Dendritic cell treated with granulocyte-macrophage colony-stimulating factor and Interleukin-4, amounts not matched to agents 40 ng/mL and 50 ng/mL, for 4 days (primary cell): ENCODE data around the gene SEZ6L2.
"Not testable (repeated sequence)": the region's sequence is repeated elsewhere in the genome, so short reads cannot be mapped to it uniquely, and the experiment has no call there.

Source experiments
- H3K27ac Mint-ChIP-seq: one replicate; pipeline ENCODE4 v1.8.0; 2022; ENCODE audit warnings: mild to moderate bottlenecking, mixed read lengths
- H3K27me3 Mint-ChIP-seq: one replicate; pipeline ENCODE4 v1.8.0; 2022; ENCODE audit warnings: mild to moderate bottlenecking, mixed read lengths
- H3K36me3 Mint-ChIP-seq: one replicate; pipeline ENCODE4 v1.8.0; 2022; ENCODE audit warnings: low read depth, mixed read lengths
- H3K4me1 Mint-ChIP-seq: one replicate; pipeline ENCODE4 v1.8.0; 2022; ENCODE audit warnings: low read depth, mixed read lengths
- H3K4me3 Mint-ChIP-seq: one replicate; pipeline ENCODE4 v1.8.0; 2022; ENCODE audit warnings: mild to moderate bottlenecking, moderate library complexity, mixed read lengths
- H3K9me3 Mint-ChIP-seq: one replicate; pipeline ENCODE4 v1.8.0; 2022; ENCODE audit warnings: mixed read lengths
- intact Hi-C: fragments of 100-400 bp; cut with micrococcal nuclease; formaldehyde crosslinking; loops from one replicate; pipeline ENCODE4 v1.15.0; 2022

SEZ6L2 gene

DNA sequence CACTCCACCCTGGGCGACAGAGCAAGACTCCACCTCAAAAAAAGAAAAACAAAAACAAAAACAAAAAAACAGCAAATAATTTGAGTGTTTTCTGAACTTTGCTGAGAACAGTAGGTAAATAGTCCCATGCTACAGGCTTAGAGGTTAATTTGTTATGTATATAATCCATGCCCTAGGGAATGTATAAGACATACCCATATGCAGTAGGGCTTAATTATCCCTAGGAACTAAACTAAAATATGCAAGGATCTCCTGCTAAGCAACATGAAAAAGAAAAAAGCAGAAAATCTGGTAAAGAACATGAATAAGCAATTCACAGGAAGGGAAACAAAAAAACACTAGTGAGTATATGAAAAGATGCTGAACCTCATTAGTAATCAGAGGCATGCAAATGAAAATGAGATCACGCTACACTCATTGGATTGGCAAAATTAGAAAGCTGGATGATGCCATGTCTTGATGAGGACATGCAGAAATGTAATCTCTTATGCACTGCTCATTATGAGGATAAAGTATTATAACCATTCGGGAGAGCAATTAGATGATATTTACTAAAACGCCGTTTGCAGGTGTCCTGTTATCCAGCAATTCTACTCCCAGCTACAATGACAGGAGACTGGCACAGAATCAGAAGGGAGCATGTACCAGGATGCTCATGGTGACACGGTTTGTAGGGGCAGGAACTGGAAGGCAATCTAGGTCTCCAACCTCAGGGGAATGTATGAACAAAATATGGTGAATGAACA lies 21.1 kb upstream of the SEZ6L2 start:
- Mint-ChIP-seq H3K4me3 (no peak overlapping the region), H3K9me3 (no peaks in the 10 kb centered on the region), H3K36me3 (peaks cover 87% of the 10 kb centered on the region), H3K4me1 (peaks cover 15% of the 10 kb centered on the region), H3K27ac (no peak overlapping the region), H3K27me3 (no peaks in the 10 kb centered on the region)
- intact Hi-C loops: no loop called here

DNA sequence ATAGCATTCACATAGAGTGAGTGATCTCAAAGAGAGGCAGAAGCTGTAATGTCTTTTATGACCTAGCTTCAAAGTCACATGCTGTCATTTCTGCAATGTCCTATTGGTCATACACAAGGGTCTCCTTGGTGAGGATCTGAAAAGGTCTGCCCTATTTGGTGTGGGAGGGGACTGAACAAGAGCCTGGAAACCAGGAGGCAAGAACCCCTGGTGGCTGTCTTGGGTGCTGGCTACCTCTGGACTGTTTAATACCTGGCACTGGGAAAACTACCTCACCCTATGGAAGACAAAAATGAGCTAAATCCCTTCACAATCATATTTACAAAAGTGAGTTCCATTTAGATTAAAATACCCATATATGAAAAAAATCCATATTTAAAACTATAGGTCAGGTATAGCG lies 17.6 kb upstream of the SEZ6L2 start:
- no peaks in the 10 kb centered on the region for H3K4me1 Mint-ChIP-seq
- peaks cover 91% of the 10 kb centered on the region for H3K36me3 Mint-ChIP-seq
- no peak overlapping the region for H3K27ac Mint-ChIP-seq
- no peaks in the 10 kb centered on the region for H3K9me3 Mint-ChIP-seq
- no peaks in the 10 kb centered on the region for H3K27me3 Mint-ChIP-seq
- intact Hi-C loops: loop anchor here (10.0 kb wide), 1 partner anchor 88 kb away; no protein-coding TSS in a partner anchor
- no peak overlapping the region for H3K4me3 Mint-ChIP-seq

DNA sequence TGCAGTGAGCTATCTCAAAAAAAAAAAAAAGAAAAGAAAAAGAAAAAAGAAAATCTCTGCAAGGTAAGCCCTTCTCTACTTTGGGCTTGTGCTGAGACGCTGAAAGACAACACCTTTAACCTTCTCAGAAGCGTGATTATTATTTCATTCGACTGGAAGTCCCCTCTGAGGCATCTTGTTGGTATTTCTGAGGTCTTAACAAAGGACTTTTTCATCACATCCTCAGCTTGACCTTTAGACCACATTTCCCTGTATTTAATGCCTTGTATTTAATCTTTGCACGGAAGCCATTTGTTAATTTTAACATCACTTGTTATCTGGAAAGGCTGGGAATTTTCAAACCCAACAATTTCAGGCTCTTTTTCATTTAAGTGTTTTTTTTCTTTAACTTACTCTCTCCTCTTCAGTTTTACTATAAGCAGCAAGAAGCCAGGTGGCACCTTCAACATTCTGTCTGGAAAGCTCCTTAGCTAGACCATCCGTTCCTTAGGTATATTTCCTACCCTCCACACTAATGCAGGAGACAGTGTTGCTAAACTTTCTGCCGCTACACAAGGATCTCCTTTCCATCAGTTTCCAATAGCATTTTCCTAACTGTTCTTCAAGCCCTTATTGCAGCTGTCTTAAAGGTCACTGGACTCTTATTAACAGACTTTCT lies 16.4 kb upstream of the SEZ6L2 start:
- Mint-ChIP-seq H3K4me1 (peaks cover 8% of the 10 kb centered on the region), H3K9me3 (no peaks in the 10 kb centered on the region), H3K36me3 (peaks cover 91% of the 10 kb centered on the region), H3K27me3 (no peaks in the 10 kb centered on the region), H3K27ac (no peak overlapping the region), H3K4me3 (no peak overlapping the region)
- intact Hi-C loops: loop anchor here (10.0 kb wide), 1 partner anchor 89 kb away; no protein-coding TSS in a partner anchor

DNA sequence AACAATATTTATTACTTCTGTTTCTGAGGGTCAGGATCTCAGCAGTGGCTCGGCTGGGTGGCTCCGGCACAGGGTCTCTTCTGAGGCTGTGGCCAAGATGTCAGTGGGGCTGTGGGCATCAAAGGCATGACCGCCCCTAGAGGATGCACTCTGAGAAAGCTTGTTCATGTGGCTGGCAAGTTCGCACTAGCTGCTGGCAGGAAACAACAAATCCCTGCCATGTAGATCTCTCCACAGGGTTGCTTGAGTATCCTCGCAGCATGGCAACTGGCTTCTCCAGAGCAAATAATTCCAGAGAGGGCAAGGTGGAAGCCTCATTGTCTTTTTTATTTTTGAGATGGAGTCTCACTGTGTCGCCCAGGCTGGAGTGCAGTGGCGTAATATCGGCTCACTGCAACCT lies 14.2 kb upstream of the SEZ6L2 start:
- Mint-ChIP-seq H3K36me3 (peaks cover 75% of the 10 kb centered on the region), H3K9me3 (no peaks in the 10 kb centered on the region)

DNA sequence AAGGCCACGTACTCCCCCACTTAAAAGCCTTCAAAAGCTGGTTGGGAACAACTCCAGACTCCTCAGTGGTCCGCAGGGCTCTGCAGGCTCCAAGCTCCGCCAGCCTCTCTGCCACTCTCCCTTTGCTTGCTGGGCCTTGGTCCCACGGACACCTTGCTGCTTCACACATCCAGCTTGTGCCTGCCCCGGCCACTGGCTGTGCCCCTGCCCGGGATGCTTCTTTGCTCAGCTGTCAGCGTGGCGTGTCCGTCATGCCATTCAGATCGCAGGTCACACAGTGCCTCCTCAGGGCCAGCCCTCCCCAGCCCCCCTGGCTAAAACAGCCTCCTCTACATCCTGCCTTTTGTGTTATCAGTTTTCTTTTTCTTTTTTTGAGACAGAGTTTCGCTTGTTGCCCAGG lies 12.7 kb upstream of the SEZ6L2 start:
- Mint-ChIP-seq H3K27ac (no peak overlapping the region), H3K36me3 (peaks cover 77% of the 10 kb centered on the region)

More for the DNA sequence above, 14.2 kb upstream of the SEZ6L2 start:
- Mint-ChIP-seq H3K27me3 (no peaks in the 10 kb centered on the region), H3K4me1 (peaks cover 18% of the 10 kb centered on the region), H3K27ac (no peak overlapping the region), H3K4me3 (no peak overlapping the region)
- intact Hi-C loops: loop anchor here (10.0 kb wide), 1 partner anchor 91 kb away; no protein-coding TSS in a partner anchor

DNA sequence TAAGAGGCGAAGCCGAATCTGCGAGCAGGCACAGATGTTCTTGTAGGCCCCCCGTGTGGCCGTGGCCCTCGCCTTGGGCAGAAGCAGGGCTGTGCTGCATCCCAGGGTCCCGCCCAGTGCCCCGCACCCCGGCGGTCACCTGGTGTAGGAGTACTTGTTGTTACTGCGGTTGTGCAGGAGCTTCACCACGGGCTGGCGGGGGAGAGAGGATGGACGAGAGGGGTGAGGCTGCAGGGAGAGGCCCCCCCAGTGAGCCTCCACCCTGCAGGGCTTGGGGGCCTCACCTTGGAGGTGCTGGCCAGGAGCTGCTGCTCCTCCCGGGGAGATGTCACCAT lies 12.3 kb upstream of the SEZ6L2 start:
- intact Hi-C loops: loop anchor here (10.0 kb wide), 1 partner anchor 93 kb away; no protein-coding TSS in a partner anchor
- Mint-ChIP-seq H3K27ac (no peak overlapping the region), H3K36me3 (peaks cover 77% of the 10 kb centered on the region), H3K4me3 (no peak overlapping the region), H3K27me3 (no peaks in the 10 kb centered on the region), H3K4me1 (peaks cover 18% of the 10 kb centered on the region), H3K9me3 (no peaks in the 10 kb centered on the region)

More for the DNA sequence above, 12.7 kb upstream of the SEZ6L2 start:
- Mint-ChIP-seq H3K4me1 (peaks cover 18% of the 10 kb centered on the region), H3K9me3 (no peaks in the 10 kb centered on the region), H3K27me3 (no peaks in the 10 kb centered on the region), H3K4me3 (no peak overlapping the region)
- intact Hi-C loops: loop anchor here (10.0 kb wide), 1 partner anchor 93 kb away; no protein-coding TSS in a partner anchor

DNA sequence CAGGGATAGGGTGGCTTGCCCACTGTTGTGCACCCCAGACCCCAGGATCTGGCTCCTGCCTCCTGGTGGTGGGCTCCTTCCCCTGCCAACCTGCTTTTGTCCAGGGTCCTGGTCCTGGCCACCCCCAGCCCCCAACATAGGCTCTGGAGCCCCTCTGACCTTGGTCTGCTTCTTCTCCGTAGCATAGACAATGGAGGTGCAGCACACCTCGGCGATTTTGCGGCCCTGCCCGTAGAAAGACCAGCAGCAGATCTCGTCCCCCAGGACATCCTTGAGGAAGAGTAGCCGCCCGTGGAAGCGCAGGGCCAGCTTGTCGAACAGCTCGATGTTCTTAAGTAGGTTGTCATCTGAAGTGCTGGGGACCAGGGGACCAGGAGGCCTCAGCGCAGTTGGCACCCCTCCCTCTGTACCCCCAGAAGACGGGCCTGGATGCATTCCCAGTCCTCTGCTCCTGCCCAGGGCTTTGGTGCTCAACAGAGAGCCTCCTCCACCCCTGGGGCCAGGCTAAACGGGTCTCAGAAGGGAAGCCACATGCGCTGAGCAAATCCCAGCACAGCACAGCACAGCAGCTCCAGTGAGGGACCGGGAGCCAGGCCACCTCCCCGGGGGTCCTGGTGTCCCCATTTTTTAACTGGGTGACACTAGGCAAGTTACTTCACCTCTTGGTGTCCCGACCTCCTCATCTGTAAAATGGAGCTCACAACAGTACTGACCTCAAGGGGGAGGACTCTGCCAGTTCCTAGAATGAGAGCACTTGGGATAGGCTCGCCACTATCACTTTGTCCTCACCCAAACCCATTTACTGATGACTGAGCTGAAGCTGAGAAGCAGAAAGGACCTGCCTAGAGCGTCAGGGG lies 11.7 kb upstream of the SEZ6L2 start:
- peaks cover 77% of the 10 kb centered on the region for H3K36me3 Mint-ChIP-seq
- H3K27me3 Mint-ChIP-seq: no peaks in the 10 kb centered on the region
- H3K4me3 Mint-ChIP-seq: no peak overlapping the region
- H3K27ac Mint-ChIP-seq: no peak overlapping the region
- intact Hi-C loops: loop anchor here (10.0 kb wide), 1 partner anchor 94 kb away; no protein-coding TSS in a partner anchor
- H3K9me3 Mint-ChIP-seq: no peaks in the 10 kb centered on the region
- H3K4me1 Mint-ChIP-seq: peaks cover 18% of the 10 kb centered on the region

DNA sequence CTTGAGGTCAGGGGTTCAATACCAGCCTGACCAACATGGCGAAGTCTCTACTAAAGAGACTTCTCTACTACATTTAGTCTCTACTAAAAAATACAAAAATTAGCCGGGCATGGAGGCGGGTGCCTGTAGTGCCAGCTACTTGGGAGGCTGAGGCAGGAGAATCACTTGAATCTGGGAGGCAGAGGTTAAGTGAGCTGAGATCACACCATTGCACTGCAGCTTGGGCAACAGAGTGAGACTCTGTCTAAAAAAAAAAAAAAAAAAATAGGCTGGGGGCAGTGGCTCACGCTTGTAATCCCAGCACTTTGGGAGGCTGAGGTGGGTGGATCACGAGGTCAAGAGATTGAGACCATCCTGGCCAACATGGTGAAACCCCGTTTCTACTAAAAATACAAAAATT lies 10.5 kb upstream of the SEZ6L2 start:
- H3K9me3 Mint-ChIP-seq, H3K4me3 Mint-ChIP-seq, H3K27ac Mint-ChIP-seq, H3K27me3 Mint-ChIP-seq: not testable (repeated sequence)
- intact Hi-C loops: loop anchor here (10.0 kb wide), 1 partner anchor 95 kb away; no protein-coding TSS in a partner anchor
- Mint-ChIP-seq H3K4me1 (peaks cover 18% of the 10 kb centered on the region), H3K36me3 (peaks cover 65% of the 10 kb centered on the region)

DNA sequence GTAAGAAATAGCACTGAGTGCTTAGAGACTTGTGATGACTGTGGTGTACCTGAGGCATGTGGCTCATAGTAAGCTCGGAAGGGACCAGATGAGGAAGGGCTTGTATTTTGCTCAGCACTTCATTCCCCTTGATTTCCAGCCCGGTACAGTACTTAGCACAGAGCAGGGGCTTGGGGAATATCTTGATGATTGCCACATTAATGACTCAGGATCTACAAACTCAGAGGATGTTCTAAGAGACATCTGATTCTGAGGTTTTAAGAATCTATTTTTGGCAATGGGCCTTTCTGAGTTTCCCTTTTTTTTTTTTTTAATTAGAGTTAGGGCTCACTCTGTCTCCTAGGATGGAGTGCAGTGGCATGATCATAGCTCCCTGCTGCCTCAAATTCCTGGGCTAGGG lies 10.0 kb upstream of the SEZ6L2 start:
- Mint-ChIP-seq H3K27me3 (no peaks in the 10 kb centered on the region), H3K27ac (no peak overlapping the region), H3K4me3 (no peak overlapping the region), H3K9me3 (no peaks in the 10 kb centered on the region), H3K36me3 (peaks cover 60% of the 10 kb centered on the region), H3K4me1 (peaks cover 18% of the 10 kb centered on the region)
- intact Hi-C loops: no loop called here

DNA sequence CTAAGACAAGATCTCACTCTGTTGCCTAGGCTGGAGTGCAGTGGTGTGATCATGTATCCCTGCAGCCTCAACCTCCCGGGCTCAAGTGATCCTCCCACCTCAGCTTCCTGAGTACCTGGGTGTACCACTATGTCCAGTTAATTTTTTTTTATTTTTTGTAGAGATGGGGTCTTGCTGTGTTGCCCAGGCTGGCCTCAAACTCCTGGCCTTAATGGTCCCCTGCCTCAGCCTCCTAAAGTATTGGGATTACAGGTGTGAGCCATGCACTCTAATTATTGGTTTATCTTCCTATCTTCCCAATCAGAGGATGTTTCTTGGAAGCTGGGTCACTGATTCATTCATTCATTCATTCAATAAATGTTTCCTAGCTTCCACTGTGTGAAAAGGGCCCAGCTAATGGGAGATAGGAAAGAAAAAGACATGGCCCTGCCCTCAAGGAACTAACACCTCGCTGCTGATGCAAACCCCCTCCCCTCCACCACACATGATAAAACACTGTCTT lies 9.4 kb upstream of the SEZ6L2 start:
- Mint-ChIP-seq H3K4me1 (peaks cover 19% of the 10 kb centered on the region), H3K36me3 (peaks cover 54% of the 10 kb centered on the region), H3K27me3 (no peaks in the 10 kb centered on the region), H3K4me3 (no peak overlapping the region), H3K27ac (no peak overlapping the region), H3K9me3 (no peaks in the 10 kb centered on the region)
- intact Hi-C loops: no loop called here

DNA sequence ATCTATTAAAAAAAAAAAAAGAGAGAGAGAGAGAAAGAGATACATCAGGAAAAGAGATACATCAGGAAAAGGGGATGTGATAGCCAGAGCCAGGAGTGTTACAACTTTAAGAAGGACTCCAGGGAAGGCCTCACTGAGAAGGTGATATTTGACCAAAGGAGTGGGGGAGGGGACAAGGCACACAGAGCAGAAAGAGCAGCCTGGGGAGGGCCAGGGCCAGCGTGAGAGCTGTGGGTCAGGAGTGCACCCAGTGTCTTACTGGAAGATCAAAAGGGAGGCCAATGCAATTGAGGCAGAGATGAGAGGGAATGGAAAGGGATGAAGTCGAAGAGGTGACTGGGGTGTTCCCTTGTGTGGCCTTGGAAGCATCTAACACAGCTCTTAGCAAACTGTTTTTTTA lies 8.6 kb upstream of the SEZ6L2 start:
- Mint-ChIP-seq H3K4me3 (no peak overlapping the region), H3K4me1 (peaks cover 24% of the 10 kb centered on the region), H3K27me3 (peaks cover 4% of the 10 kb centered on the region), H3K36me3 (peaks cover 46% of the 10 kb centered on the region), H3K27ac (no peak overlapping the region), H3K9me3 (no peaks in the 10 kb centered on the region)
- intact Hi-C loops: no loop called here

DNA sequence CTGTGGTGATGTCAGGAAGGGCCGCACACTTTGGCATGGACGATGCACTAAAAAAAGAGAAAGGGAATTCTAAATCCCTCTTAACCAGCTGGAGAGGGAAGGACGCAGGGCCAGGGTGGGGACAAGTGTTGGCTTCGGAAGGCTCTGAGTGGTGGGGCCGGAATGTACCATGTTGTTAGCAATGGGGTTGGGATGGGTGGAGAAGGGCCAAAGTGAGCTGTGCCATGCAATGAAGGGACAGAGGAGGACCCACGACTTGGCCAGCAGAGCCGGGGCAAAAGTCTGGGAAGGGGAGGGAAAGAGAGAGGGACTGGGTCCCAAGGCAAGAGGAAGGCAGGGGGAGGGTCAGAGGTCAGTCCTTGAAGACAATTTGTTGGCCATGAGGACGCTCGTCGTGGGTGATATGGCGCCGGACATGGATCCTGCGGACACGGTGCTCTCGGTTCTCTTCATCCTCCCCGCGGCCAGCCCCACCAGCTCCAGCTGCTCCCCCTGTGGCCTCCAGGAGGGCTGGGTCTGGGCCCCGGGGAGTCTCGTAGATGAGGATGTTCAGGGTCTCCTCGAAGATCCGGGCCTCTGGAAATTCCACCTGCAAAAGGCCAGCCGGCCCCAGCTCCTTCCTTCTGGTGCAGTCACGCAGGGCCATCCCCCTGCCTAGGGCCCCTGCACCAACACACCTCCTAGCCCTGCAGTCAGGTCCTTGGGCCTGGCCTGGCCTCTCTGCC lies 7.3 kb upstream of the SEZ6L2 start:
- peaks cover 24% of the 10 kb centered on the region for H3K4me1 Mint-ChIP-seq
- H3K27ac Mint-ChIP-seq: no peak overlapping the region
- H3K9me3 Mint-ChIP-seq: no peaks in the 10 kb centered on the region
- no peak overlapping the region for H3K4me3 Mint-ChIP-seq
- H3K27me3 Mint-ChIP-seq: peaks cover 13% of the 10 kb centered on the region
- intact Hi-C loops: no loop called here
- peaks cover 36% of the 10 kb centered on the region for H3K36me3 Mint-ChIP-seq

DNA sequence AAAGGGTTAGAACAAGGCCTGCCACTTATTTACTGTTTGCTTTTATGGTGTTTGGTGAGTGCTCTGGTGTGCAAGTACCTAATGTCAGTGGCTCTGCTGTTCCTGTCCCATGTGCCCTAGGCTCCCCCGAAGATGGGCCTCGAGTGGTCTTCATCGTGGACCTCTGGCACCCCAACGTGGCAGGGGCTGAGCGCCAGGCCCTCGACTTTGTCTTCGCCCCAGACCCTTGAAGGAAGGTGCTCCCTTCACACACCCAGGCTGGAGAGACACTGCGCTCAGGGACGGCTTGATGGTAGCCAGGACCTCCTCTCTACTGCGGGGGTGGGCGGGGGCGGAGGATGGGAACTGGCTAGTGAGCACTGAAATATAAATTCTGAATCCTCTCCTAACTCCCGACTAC lies 6.3 kb upstream of the SEZ6L2 start:
- Mint-ChIP-seq H3K27ac (no peak overlapping the region), H3K4me3 (no peak overlapping the region), H3K4me1 (peaks cover 19% of the 10 kb centered on the region), H3K36me3 (peaks cover 26% of the 10 kb centered on the region), H3K27me3 (peaks cover 19% of the 10 kb centered on the region), H3K9me3 (no peaks in the 10 kb centered on the region)
- intact Hi-C loops: no loop called here
